IPS DF 19.7 (cell line): ENCODE results near the gene IFNG.

Experiments used
- DNase-seq: peaks from one replicate; pipeline ENCODE4 v3.0.0-alpha.2; 2013; ENCODE audit warnings: low read depth, low spot score

Gene IFNG

GRCh38 chr12:68166317-68166831, 6.8 kb upstream of the IFNG start:
- no peak for DNase-seq

DNA sequence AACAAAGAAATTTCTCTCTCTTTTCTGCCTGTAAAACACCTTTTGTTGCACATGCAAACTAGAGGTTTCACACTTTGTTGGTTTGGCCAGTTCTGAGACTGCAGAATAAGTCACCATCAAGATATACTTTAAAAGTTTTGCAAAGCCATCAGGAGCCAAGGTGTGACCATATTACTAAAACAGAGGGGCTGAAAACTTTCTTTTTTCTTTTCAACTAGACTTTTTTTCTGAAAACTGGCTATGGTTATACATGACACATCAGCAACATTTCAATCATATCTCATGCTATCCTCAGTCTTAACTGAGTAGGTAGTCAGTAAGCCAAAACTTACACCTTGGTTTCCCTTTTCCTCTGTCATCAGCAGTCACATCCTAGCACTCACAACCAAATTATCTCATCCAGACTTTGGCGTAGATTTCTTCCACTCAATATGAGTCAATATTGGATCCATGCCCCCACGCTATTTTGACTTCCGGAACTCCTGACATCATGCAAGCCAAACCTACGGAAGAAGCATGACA, 4.1 kb upstream of the IFNG start:
- DNase-seq = no peak

DNA sequence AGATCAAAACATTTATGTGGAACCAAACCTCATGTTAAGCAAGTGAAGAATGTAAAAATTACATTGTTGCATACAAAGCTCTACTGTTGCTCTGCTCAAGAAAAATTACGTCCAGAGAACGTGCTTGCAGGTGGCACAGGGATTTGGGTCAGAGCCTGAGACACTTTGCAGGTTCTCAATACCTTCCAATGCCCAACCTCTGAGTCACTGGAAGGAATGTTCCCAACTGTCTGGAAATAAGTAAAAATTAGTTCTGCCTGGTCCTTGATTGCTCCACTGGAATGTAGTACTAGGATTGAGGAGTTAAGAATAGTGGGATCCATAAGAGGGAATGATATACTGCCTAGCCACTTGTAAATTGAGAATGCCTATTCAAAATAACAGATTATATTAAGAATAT, 2.8 kb upstream of the IFNG start:
- DNase-seq = no peak

DNA sequence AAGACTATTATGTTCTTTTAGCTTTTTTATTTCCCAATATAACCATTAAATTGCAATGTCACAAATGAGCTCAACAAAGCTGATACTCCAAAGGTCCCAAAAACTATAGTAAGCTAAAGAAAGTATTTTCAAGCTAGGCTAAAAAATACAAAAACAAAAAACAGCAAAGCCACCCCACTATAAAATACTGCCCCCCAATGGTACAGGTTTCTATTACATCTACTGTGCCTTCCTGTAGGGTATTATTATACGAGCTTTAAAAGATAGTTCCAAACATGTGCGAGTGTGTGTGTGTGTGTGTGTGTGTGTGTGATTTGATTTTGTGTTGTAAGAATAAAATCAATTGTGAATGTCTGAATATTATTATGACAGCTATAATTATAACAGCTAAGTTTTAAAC, 1.1 kb downstream of the IFNG start:
- DNase-seq = no peak

DNA sequence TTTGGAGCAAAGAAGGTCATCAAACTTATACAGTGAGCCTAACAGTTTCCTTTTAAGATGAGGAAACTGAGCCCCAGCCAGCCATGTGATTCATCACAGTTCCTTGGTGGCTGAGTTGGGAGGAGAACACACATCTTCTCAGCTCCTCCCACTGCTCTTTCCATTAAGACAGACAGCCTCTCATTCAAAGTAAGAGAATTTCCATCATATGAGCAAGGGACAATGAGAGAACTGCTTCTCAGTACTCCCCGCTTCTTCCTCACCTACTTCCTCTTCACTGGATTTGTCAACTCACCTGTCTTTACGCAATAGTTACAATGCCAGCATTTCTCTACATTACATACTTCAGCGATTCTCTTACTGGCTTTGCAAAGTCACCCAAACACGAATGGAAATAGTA, 2.2 kb downstream of the IFNG start:
- no peak for DNase-seq

GRCh38 chr12:68156636-68157035, 2.9 kb downstream of the IFNG start:
- DNase-seq = no peak

DNA sequence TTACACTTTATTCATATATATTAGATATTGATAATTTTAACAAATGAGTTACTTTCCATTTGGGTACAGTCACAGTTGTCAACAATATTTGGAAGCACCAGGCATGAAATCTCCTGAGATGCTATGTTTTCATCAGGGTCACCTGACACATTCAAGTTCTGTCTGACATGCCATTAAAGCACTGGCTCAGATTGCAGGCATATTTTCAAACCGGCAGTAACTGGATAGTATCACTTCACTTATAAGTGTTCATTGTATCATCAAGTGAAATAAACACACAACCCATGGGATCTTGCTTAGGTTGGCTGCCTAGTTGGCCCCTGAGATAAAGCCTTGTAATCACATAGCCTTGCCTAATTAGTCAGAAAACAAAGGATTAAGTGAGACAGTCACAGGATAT, 4.8 kb downstream of the IFNG start:
- DNase-seq = no peak

DNA sequence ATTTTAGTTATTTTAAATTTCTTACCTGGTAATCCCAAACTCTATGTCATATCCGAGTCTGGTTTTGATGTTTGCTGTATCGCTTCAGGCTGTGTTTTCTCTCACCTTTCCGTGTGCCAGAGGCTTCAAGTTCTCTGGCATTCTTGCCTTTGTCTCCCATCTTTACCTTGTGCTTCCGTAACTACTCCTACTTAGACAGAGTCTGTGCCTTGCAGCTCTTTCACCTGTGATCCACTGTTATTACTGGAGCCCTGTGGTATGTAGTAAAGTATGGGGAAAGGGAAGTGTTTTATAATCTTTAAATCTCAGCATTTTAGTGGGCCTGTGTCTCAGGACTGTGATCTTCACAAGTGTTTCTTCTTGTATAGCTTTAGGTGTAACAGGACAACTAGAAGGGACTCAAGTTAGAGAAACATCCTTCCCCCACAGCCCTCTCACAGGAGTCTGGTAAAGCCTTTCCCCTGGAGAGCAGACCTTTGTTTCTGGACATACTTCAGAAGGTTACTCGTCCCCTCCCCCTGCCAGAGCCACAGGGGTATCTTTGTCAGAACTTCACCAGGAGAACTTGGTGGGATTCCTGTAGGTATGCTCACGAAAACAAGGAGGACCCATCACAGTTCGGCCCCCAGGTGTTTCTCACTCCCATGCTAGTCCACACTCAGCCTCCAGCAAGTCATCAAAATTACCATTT, 11.1 kb downstream of the IFNG start:
- DNase-seq = no peak

DNA sequence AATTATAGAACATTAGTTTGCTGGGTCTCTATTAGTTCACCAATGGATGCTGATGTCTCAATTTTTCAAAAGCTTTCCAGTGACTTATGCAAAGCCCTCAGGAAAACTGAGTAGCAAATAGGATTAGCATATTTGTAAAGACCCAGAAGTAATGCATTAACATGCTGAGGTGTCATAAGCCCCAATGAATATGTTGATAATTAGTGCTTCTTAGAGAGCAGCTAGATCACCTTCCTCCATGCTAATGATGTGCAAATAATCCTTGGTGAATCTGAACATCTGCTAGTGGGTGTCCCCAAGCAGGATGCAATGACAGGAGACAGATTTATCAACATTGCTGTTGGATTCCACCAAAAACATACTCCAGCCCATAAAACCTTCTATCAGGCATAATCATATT, 19.0 kb downstream of the IFNG start:
- DNase-seq = no peak

DNA sequence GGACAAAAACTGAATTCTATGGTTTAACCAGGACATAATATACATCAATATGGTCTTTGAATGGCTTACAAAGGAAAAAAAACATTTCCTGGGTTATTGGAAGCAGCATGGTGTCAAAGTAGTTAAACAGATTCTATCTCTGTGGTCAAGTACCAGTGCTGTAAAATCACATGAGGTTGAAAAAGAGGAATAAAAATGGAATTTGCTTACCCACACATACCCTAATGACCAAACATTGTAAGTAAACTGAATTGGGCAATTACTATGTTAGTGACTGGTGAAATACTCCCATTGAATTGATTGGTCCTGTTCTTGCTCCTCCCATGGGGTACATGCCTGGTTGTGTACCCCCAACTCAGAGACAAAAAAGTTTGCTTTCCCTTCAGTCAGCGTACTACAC, 19.6 kb downstream of the IFNG start:
- no peak for DNase-seq

DNA sequence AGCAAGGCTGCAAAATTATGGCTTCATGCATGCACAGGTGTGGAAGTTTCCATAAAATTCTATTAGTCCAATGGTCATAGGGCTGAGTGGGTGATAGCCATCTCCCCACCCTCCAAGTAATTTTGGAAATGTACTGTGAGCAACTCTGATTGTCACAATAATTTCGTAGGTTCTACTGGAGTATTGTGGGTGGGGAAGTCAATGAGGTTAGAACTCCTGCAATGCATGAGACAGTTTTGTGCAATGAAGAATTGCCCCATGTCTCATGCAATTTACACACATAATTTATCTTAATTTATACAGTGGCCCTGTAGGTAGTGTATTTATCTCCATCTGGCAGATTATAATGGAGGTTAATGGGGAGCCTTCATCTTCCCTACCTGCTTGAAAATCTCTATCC, 20.5 kb downstream of the IFNG start:
- DNase-seq = no peak

DNA sequence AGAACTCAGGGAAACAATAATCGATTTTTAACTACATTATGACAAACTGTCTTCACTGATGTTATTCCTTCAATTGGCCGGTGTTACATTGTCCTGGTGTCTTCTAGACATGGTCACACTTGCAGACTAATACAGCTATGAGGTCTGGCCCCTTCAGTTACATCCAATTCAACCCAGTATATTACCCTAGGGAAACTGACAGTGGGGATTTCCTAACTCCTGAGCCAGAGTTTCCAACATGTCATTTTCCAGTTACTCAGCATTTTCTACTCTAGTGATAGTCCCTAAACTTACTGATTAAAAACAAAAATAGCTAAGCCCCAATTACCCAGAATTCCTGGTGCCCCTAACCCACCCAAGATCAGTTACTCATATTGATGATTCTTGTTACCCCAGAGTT, 21.1 kb downstream of the IFNG start:
- DNase-seq = no peak

DNA sequence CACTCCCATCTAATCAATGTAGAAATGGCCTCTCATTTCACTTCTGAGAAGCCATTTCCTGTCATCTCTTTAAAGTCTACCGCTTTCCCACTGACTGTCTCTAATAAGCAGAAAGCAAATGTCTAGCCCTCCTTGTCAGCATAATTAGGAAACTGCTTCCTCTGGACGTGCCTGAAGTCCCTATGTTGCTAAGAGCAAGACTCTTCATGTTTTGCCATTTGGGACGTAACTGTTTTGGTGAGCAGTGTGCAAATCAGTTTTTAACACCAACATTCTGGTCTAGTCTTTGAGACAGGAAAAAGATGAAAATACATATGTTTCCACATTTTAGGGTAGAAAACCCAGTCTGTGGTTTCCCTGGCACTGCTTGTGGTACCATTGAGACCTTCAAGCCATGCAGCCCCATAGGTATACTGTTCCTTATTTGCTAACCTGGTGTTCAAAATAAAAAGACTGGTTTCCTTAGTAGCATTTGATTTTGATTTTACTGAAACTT, 22.2 kb downstream of the IFNG start:
- no peak for DNase-seq

GRCh38 chr12:68135520-68135919, 24.0 kb downstream of the IFNG start:
- DNase-seq = no peak

- DNase-seq = no peak
Observed at GRCh38 chr12:68131867-68132414, 27.6 kb downstream of the IFNG start.

GRCh38 chr12:68129979-68130378, 29.6 kb downstream of the IFNG start:
- no peak for DNase-seq

GRCh38 chr12:68122236-68122920, 37.2 kb downstream of the IFNG start:
- DNase-seq = no peak

DNA sequence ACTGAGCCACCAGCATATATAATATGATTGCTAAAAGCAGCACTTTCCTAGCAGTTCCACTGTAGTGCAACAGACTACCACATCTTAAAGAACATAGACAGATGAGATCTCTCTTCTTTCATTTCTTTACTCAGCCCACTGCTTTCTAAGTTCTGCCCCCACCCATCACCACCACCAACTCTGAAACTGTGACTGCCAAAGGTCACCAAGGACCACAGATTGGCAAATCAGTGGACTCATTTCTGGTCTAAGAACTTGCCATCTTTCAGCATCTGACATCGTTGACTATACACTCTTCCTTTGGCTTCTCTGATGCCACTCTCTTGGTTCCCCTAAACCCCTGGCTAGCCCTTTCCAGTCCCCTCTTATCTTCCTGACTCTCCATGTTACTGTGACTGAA, 38.4 kb downstream of the IFNG start:
- DNase-seq = no peak

GRCh38 chr12:68119724-68120211, 39.8 kb downstream of the IFNG start:
- no peak for DNase-seq

GRCh38 chr12:68119250-68119649, 40.3 kb downstream of the IFNG start:
- no peak for DNase-seq

DNA sequence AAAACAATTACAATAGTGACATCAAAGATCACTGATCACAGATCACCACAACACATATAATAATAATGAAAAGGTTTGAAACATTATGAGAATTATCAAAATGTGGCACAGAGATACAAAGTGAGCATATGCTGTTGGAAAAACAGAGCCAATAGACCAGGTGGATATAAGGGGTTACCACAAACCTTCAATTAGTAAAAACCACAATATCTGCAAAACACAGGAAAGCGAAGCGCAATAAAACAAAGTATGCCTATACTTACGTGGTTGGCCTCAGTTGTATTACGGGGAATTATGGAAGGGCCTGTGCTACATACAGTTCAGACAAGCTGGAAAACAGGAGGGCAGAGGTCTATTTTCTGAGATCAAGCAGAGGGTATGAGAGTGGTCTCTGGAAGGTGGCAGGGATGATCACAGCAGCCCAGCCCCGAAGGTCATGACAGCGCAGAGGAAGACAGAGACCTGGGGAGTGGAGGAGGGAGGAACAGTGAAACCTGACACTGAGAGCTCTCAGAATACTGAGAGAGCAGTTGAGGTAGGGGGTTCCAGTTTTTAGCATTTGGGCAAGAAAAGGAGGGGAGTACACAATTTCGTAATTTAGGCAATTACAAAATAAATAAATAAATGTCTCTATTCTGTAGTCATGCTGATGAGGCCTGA, 41.3 kb downstream of the IFNG start:
- peak; percentile 5 for DNase-seq

- DNase-seq = no peak
Observed at GRCh38 chr12:68117661-68118060, 41.9 kb downstream of the IFNG start.
